ENCODE data around the gene C5AR1. TPM values are rescaled to one million over a fixed set of nuclear protein-coding genes. Genes with fewer than 3 reads are reported as not detected.

The C5AR1 gene
- total RNA-seq, result 0.39 and 0.73 TPM in 2 replicates

GRCh38 chr19:47309608-47310007 is at the start of gene C5AR1:
C5AR1 (plus strand) TSS chr19:47309861; CDS start chr19:47309896, 35 bp downstream.

GRCh38 chr19:47274071-47274890 is 35.4 kb upstream of the C5AR1 start, which contains the start of gene INAFM1:
INAFM1 (plus strand) TSS chr19:47274885; CDS start chr19:47274920, 35 bp downstream.

DNA sequence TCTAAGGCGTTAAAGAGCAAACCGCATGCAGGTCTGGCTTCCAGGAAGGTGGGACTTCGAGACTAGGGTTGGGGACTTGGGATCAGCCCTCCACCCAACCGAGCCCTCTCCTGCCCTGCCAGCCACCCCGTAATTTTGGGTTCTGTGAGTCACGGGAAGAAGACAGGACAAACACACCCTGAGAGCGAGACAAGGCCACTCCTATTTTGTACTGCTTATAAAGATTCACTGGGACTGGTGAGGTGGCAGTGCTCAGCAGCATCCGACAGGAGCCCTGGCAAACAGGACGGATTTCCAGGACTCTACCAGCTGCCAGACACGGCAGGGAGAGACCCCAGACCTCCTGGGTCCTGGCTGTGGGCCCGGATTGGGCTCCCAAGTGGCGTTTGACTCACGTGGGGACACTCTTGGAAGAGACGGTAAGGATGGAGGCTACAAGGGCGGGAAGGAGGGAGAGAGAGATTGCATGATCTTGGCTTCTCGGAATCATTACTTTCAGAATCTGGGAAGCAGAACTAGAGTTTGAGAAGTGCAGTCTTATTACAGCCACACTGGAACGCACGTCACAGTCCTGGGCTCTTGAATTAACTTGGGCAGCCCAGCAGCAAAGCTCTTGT is 22.4 kb downstream of the C5AR1 start, which contains the start of gene C5AR2:
Gene C5AR2, plus strand, starts transcription at position 245 of the 617 bp plus-strand sequence. CDS start 8,625 bp downstream, outside the sequence.

GRCh38 chr19:47348819-47349795 is 39.4 kb downstream of the C5AR1 start, which contains the start of gene DHX34:
DHX34 (plus strand) TSS chr19:47349315; CDS start chr19:47353031, 3,716 bp downstream.

Other genes starting within 250 kb of the C5AR1 start
- 10.4 and 13.3 TPM in 2 replicates for gene ZC3H4, start 196.1 kb upstream of the C5AR1 start, total RNA-seq
- 82.1 and 93.9 TPM in 2 replicates for gene SAE1, start 179.0 kb upstream of the C5AR1 start, total RNA-seq
- gene BBC3, start 78.7 kb upstream of the C5AR1 start, total RNA-seq, result 10.5 and 14.8 TPM in 2 replicates
- 8.3 and 9.3 TPM in 2 replicates for gene CCDC9, start 53.3 kb upstream of the C5AR1 start, total RNA-seq
- gene INAFM1, start 35.0 kb upstream of the C5AR1 start, total RNA-seq, result 3.0 and 3.9 TPM in 2 replicates
- 0.07 and 0.17 TPM in 2 replicates for gene C5AR2, start 22.3 kb downstream of the C5AR1 start, total RNA-seq
- 8.4 and 16.8 TPM in 2 replicates for gene DHX34, start 39.5 kb downstream of the C5AR1 start, total RNA-seq
- gene MEIS3, start 109.7 kb downstream of the C5AR1 start, total RNA-seq, result 29.7 and 50.3 TPM in 2 replicates
- gene SLC8A2, start 162.0 kb downstream of the C5AR1 start, total RNA-seq, result 0.20 and 0.36 TPM in 2 replicates
- gene KPTN, start 174.4 kb downstream of the C5AR1 start, total RNA-seq, result 5.7 and 6.2 TPM in 2 replicates
- 77.9 and 86.4 TPM in 2 replicates for gene NAPA, start 205.2 kb downstream of the C5AR1 start, total RNA-seq